Effector CD8-positive, alpha-beta T cell (primary cell): ENCODE data around the gene STX4.

Source experiments
- DNase-seq: peaks from one replicate; lab custom pipeline; 2025; lab: John Stamatoyannopoulos, UW

The STX4 gene

GRCh38 chr16:31083556-31083955, 50.2 kb downstream of the STX4 start:
- DNase-seq, result no peak

- DNase-seq, result no peak
Observed at GRCh38 chr16:31083981-31084380, 50.6 kb downstream of the STX4 start.

GRCh38 chr16:31084584-31085302, 51.4 kb downstream of the STX4 start:
- no peak for DNase-seq

- no peak for DNase-seq
Observed at GRCh38 chr16:31085411-31085810, 52.1 kb downstream of the STX4 start.

GRCh38 chr16:31085873-31086628, 52.7 kb downstream of the STX4 start:
- no peak for DNase-seq

DNA sequence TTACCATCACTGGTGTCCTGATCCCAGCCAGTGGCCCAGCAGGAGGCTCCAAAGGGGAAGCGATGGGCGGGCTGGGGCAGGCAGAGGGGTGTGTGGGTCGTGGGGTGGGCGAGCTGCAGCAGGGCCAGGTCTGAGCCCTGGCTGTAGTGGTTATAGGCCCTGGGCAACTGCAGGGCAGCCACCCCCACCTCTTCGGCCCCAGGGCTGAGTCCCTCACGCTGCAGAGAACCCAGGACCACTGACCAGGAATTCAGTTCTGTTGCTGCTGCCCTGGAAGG, 53.2 kb downstream of the STX4 start:
- DNase-seq, result no peak

DNA sequence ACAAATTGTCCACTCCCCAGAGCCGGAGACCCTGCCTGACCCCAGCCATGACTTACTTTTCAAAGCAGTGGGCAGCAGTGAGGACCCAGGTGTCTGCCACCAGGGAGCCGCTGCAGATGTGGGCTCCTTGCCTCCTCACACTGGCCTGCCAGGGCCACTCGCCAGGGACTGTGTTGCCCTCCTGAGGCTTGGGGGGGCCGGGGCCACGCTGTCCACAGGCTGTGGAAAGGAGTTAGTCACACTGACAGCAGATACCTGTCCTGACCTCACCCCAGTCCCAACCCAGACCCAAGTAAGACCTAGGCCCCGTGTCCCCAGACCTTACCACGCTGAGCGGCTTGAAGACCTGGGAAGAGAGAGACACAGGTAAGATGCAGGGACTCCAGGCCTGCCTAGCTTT, 54.1 kb downstream of the STX4 start:
- DNase-seq, result no peak

DNA sequence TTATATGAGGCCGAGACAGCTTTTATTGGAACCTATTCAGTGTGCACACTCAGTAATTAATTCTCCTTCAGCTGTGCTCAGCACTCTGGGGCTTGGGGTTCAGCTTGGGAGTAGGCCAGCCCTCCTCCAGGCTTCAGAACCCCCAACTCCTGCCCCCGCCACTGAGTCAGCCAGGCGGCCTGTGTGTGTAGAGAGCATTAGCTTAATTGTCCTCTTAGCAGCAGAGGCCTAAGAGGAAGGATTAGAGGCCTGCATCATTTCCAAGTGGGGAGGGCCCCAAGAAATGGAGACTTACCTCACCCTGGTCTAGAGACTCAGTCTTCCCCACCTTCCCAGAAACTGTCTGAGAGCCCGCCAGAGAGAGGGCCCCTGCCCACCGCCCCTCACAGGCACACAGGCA, 54.6 kb downstream of the STX4 start:
- no peak for DNase-seq

GRCh38 chr16:31088459-31089183, 55.3 kb downstream of the STX4 start, which contains the start of gene PRSS53:
Gene PRSS53, minus strand, starts transcription at chr16:31088943. Its CDS starts 134 bp downstream, at chr16:31088809.
- DNase-seq, result no peak

GRCh38 chr16:31089199-31089598, 55.8 kb downstream of the STX4 start:
- no peak for DNase-seq
